ENCODE data around the gene MAP3K21.
A peak's percentile ranks its signal among the peaks of the same experiment; 100 is the strongest.

GRCh38 chr1:233327651-233328141 lies at the start of gene MAP3K21:
- no peak for TF ChIP-seq CTCF (IDR thresholded peaks at IDR 0.05)
- peak in 1 of 2 donors; percentile 69 for TF ChIP-seq POLR2A (IDR thresholded peaks at IDR 0.05)

Measured in adrenal gland (tissue), 5 donors.